Measurements from ENCODE around the gene MIS18BP1.

MIS18BP1 gene

DNA sequence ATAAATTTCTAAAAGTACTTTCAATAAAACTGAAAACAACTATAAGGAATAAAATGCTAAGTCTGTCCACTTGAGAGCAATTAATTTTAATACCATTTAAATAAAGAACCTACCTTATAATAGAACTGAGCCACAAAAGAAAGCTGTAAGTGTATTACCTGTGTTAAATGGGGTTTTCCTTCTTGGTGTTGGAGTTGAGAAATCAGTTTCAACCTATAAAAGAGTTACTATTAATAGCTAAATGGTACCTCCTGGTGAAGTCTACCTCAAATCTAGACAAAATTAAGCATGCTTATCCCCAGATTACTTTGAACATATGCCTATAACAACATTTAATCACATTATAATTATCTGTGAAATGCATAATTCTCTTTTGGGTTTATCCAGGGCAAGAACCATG, 48.8 kb downstream of the MIS18BP1 start:
- TF ChIP-seq, protein P1, sequence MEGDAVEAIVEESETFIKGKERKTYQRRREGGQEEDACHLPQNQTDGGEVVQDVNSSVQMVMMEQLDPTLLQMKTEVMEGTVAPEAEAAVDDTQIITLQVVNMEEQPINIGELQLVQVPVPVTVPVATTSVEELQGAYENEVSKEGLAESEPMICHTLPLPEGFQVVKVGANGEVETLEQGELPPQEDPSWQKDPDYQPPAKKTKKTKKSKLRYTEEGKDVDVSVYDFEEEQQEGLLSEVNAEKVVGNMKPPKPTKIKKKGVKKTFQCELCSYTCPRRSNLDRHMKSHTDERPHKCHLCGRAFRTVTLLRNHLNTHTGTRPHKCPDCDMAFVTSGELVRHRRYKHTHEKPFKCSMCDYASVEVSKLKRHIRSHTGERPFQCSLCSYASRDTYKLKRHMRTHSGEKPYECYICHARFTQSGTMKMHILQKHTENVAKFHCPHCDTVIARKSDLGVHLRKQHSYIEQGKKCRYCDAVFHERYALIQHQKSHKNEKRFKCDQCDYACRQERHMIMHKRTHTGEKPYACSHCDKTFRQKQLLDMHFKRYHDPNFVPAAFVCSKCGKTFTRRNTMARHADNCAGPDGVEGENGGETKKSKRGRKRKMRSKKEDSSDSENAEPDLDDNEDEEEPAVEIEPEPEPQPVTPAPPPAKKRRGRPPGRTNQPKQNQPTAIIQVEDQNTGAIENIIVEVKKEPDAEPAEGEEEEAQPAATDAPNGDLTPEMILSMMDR (IDR thresholded peaks at IDR 0.05; ENCODE audit: low read depth, low read length, poor library complexity, severe bottlenecking): no peak
- TF ChIP-seq EZH2phosphoT487 (IDR thresholded peaks at IDR 0.05; ENCODE audit: borderline replicate concordance, low read length): no peak
- H3K79me2 ChIP-seq (ENCODE audit: control insufficient read depth, low read length): no peaks in the 10 kb centered on the region
- H3K4me3 ChIP-seq (ENCODE audit: low read length): no peak overlapping the region
- no peaks in the 10 kb centered on the region for H3K27me3 ChIP-seq (ENCODE audit: control insufficient read depth, low read length)
- H3K4me1 ChIP-seq (ENCODE audit: control insufficient read depth, low read length): no peaks in the 10 kb centered on the region
- H3K27ac ChIP-seq (ENCODE audit: low read depth, low read length): no peak overlapping the region
- H3K9me3 ChIP-seq (ENCODE audit: control insufficient read depth, insufficient read depth, low read length): no peaks in the 10 kb centered on the region
- H3F3A ChIP-seq (ENCODE audit: control insufficient read depth, insufficient read depth): peaks cover 15% of the 10 kb centered on the region
- no peak overlapping the region for H3K4me2 ChIP-seq (ENCODE audit: low read length)
- H3K9me2 ChIP-seq (replicated peaks; ENCODE audit: control insufficient read depth, low read length): no peaks in the 10 kb centered on the region
- H3K36me3 ChIP-seq (ENCODE audit: control insufficient read depth, low read length): peaks cover 63% of the 10 kb centered on the region
- no peaks in the 10 kb centered on the region for H4K20me1 ChIP-seq (ENCODE audit: control insufficient read depth, insufficient read depth, low read depth, low read length)

DNA sequence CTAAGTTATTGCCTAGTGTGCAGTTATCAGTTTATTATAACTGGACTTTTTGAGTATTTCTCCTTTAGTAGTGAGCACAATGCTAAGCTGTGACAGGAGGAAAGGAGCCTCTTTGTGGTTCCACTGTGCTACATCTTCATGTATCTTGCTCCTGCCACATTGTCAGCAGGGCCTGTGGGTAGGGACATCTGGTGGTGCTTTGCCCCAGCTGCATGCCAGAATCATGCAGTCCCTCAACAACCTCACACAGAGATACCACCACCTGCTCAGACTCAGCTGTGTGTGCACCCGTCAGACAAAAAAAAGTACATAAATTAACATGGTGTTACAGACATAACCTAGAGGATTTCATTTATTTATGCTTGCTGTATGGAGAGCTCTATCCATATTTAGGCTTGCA, 51.1 kb downstream of the MIS18BP1 start:
- TF ChIP-seq, protein P1 (IDR thresholded peaks at IDR 0.05; ENCODE audit: low read depth, low read length, poor library complexity, severe bottlenecking): peak; percentile 36
- TF ChIP-seq EZH2phosphoT487 (IDR thresholded peaks at IDR 0.05; ENCODE audit: borderline replicate concordance, low read length): no peak
- peaks cover 18% of the 10 kb centered on the region for H3F3A ChIP-seq (ENCODE audit: control insufficient read depth, insufficient read depth)
- H4K20me1 ChIP-seq (ENCODE audit: control insufficient read depth, insufficient read depth, low read depth, low read length): no peaks in the 10 kb centered on the region
- no peaks in the 10 kb centered on the region for H3K9me3 ChIP-seq (ENCODE audit: control insufficient read depth, insufficient read depth, low read length)
- H3K36me3 ChIP-seq (ENCODE audit: control insufficient read depth, low read length): peaks cover 56% of the 10 kb centered on the region
- no peak overlapping the region for H3K4me3 ChIP-seq (ENCODE audit: low read length)
- no peak overlapping the region for H3K4me2 ChIP-seq (ENCODE audit: low read length)
- no peak overlapping the region for H3K27ac ChIP-seq (ENCODE audit: low read depth, low read length)
- H3K9me2 ChIP-seq (replicated peaks; ENCODE audit: control insufficient read depth, low read length): no peaks in the 10 kb centered on the region
- no peaks in the 10 kb centered on the region for H3K27me3 ChIP-seq (ENCODE audit: control insufficient read depth, low read length)
- no peaks in the 10 kb centered on the region for H3K79me2 ChIP-seq (ENCODE audit: control insufficient read depth, low read length)
- H3K4me1 ChIP-seq (ENCODE audit: control insufficient read depth, low read length): no peaks in the 10 kb centered on the region

DNA sequence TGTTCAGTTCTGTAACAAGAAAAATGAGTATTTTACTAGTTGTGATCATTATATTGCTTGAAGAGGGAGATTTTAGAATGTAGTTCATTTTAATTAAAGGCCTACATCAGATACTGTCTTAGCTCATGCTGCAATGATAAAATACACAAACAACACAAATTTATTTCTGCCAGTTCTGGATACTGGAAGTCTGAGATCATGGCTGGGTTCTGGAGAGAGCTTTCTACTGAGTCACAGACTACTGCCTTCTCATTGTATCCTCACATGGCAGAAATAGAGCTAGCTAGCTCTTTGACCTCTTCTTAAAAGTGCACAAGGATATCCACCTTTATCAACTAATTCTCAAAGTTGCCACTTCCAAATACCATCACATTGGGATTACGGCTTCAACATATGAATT, 53.8 kb downstream of the MIS18BP1 start:
- TF ChIP-seq, protein P1 (IDR thresholded peaks at IDR 0.05; ENCODE audit: low read depth, low read length, poor library complexity, severe bottlenecking): no peak
- no peak for TF ChIP-seq EZH2phosphoT487 (IDR thresholded peaks at IDR 0.05; ENCODE audit: borderline replicate concordance, low read length)
- Histone ChIP-seq H3K27me3 (ENCODE audit: control insufficient read depth, low read length) (no peaks in the 10 kb centered on the region), H3K9me3 (ENCODE audit: control insufficient read depth, insufficient read depth, low read length) (no peaks in the 10 kb centered on the region), H3K4me1 (ENCODE audit: control insufficient read depth, low read length) (0 out of 2 replicates have a peak, but pooled peaks cover 3% of the 10 kb centered on the region), H3K79me2 (ENCODE audit: control insufficient read depth, low read length) (no peaks in the 10 kb centered on the region), H3K4me2 (ENCODE audit: low read length) (no peak overlapping the region), H3F3A (ENCODE audit: control insufficient read depth, insufficient read depth) (peaks cover 10% of the 10 kb centered on the region), H3K27ac (ENCODE audit: low read depth, low read length) (no peak overlapping the region), H3K4me3 (ENCODE audit: low read length) (no peak overlapping the region), H3K36me3 (ENCODE audit: control insufficient read depth, low read length) (peaks cover 47% of the 10 kb centered on the region), H3K9me2 (replicated peaks; ENCODE audit: control insufficient read depth, low read length) (no peaks in the 10 kb centered on the region), H4K20me1 (ENCODE audit: control insufficient read depth, insufficient read depth, low read depth, low read length) (no peaks in the 10 kb centered on the region)

All from DOHH2 (cell line).